Subcutaneous abdominal adipose tissue (tissue), 5 donors: ENCODE results near the gene EHBP1.
A peak's percentile ranks its signal among the peaks of the same experiment; 100 is the strongest.

Source experiments
- H3K27ac ChIP-seq: one replicate; pipeline ENCODE4 v1.7.0; 2013; ENCODE audit warnings: low read depth, mild to moderate bottlenecking, inconsistent platforms, low read length, moderate library complexity
- H3K27me3 ChIP-seq, 5 donors: one replicate each; pipeline ENCODE4 v1.7.0; 2013; ENCODE audit warnings: low read length in 5 of 5, inconsistent platforms in 1 of 5; ENCODE audit not compliant: control insufficient read depth in 5 of 5, insufficient read depth in 4 of 5
- H3K36me3 ChIP-seq, 5 donors: one replicate each; pipeline ENCODE4 v1.7.0; 2013; ENCODE audit warnings: low read length in 5 of 5; ENCODE audit not compliant: control insufficient read depth in 5 of 5, insufficient read depth in 5 of 5
- H3K4me1 ChIP-seq, 5 donors: one replicate each; pipeline ENCODE4 v1.7.0; 2013; ENCODE audit warnings: low read length in 5 of 5, mild to moderate bottlenecking in 3 of 5, moderate library complexity in 1 of 5; ENCODE audit not compliant: control insufficient read depth in 5 of 5, insufficient read depth in 5 of 5
- H3K4me3 ChIP-seq, 5 donors: one replicate each; pipeline ENCODE4 v1.7.0; 2013; ENCODE audit warnings: low read length in 5 of 5, low read depth in 1 of 5
- H3K9ac ChIP-seq, 5 donors: one replicate each; pipeline ENCODE4 v1.7.0; 2013; ENCODE audit warnings: low read length in 5 of 5, mild to moderate bottlenecking in 4 of 5, moderate library complexity in 3 of 5
- H3K9me3 ChIP-seq, 5 donors: one replicate each; pipeline ENCODE4 v1.7.0; 2013; ENCODE audit warnings: low read length in 5 of 5; ENCODE audit not compliant: control insufficient read depth in 5 of 5
- donor health status: healthy.
- donor health status: healthy.
- donor health status: healthy.
- donor health status: healthy.
- donor health status: healthy.

Gene EHBP1

DNA sequence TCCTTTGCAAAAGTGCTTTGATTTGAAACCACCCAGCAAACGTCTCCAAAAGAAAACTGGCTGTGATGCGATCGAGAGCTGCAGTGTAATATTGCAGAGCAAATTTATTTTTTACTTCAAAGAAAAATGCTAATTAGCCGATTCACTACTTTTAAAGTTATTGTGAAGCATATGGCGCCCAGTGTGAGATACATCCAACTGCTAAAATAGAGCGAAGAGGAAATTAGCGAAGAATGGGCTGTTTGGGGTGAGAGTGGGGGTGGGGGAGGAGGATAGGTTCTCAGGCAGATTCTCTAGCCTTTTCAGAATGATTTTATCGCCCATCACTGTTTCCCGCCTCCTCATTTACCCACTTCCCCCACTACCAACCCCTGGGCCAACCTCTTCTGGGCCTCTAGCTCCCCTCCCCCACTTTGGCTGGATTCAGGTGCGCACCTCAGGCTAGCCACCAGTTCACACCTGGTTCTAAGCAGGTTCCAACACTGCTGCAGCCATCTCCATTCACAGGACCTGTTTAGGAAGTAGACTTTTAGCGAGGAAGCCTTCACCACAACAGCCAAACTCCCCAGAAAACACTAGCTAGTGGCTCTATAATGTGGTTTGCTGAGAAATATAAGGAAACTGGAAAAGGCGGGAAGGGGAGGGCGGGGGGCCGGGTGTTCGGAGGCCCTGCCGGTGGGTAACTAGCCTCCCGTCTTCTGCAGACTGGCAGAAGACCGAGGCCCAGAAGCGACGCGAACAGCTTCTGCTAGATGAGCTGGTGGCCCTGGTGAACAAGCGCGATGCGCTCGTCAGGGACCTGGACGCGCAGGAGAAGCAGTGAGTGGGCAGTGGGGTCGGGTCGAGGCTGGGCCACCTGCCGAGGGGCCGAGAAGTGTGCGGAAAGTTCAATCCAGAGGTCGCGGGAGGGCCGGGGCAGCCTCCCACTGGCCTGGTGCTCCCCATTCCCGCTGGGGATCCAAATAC, 339.1 kb downstream of the EHBP1 start:
- Histone ChIP-seq H3K27ac (no peak overlapping the region), H3K4me3 (no peak overlapping the region), H3K27me3 (peaks cover 0 to 25% (median 14%) of the 10 kb centered on the region in 5 donors), H3K9me3 (no peaks in the 10 kb centered on the region), H3K9ac (no peak overlapping the region), H3K36me3 (peaks cover 10 to 26% (median 20%) of the 10 kb centered on the region in 5 donors), H3K4me1 (peaks cover 0 to 25% (median 24%) of the 10 kb centered on the region in 5 donors)

DNA sequence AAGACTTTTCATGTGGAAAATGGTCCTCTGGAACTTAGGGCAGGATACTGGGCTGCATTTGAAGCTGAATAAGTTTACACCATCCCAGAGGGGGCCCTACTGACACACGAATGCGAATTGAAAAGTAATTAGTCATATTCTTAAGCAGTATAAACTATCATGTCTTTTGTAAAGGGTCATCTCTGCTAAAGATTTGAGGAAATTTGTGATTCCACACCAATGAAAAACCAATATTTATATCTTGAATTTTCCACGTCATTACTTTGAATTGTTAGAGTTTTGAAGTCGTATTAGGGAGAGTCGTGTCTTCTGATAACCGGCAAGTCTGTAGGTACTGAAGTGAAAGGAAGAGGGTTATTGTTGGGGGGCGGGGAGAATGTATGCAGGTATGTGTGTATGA, 341.0 kb downstream of the EHBP1 start:
- no peak overlapping the region for H3K27ac ChIP-seq
- H3K27me3 ChIP-seq = peaks cover 2 to 37% (median 21%) of the 10 kb centered on the region in 5 donors
- no peak overlapping the region for H3K9ac ChIP-seq
- H3K36me3 ChIP-seq = peaks cover 10 to 21% (median 20%) of the 10 kb centered on the region in 5 donors
- peaks cover 0 to 43% (median 41%) of the 10 kb centered on the region in 5 donors for H3K4me1 ChIP-seq
- no peak overlapping the region for H3K4me3 ChIP-seq
- H3K9me3 ChIP-seq = no peaks in the 10 kb centered on the region

DNA sequence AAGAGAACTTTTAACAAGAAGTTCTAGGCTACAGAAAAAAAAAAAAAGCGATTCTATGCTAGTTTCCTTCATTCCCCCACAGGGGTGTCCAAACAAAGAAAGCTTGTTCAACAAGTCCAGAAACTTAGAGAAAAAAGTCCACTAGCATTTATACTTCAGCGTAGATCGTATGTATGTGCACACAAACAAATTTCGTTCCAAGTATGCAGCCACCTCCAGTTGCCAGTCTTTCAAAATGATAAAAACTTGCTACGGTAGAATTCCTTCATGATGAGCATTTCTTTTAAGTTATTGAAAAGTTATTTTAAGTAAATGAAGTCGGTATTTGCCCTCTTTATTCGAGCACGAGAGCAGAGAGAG, 341.4 kb downstream of the EHBP1 start:
- peaks cover 0 to 44% (median 41%) of the 10 kb centered on the region in 5 donors for H3K4me1 ChIP-seq
- H3K27me3 ChIP-seq = peaks cover 2 to 37% (median 24%) of the 10 kb centered on the region in 5 donors
- peaks cover 10 to 21% (median 20%) of the 10 kb centered on the region in 5 donors for H3K36me3 ChIP-seq
- H3K9me3 ChIP-seq = no peaks in the 10 kb centered on the region
- H3K9ac ChIP-seq = no peak overlapping the region
- H3K27ac ChIP-seq = no peak overlapping the region
- H3K4me3 ChIP-seq = no peak overlapping the region

DNA sequence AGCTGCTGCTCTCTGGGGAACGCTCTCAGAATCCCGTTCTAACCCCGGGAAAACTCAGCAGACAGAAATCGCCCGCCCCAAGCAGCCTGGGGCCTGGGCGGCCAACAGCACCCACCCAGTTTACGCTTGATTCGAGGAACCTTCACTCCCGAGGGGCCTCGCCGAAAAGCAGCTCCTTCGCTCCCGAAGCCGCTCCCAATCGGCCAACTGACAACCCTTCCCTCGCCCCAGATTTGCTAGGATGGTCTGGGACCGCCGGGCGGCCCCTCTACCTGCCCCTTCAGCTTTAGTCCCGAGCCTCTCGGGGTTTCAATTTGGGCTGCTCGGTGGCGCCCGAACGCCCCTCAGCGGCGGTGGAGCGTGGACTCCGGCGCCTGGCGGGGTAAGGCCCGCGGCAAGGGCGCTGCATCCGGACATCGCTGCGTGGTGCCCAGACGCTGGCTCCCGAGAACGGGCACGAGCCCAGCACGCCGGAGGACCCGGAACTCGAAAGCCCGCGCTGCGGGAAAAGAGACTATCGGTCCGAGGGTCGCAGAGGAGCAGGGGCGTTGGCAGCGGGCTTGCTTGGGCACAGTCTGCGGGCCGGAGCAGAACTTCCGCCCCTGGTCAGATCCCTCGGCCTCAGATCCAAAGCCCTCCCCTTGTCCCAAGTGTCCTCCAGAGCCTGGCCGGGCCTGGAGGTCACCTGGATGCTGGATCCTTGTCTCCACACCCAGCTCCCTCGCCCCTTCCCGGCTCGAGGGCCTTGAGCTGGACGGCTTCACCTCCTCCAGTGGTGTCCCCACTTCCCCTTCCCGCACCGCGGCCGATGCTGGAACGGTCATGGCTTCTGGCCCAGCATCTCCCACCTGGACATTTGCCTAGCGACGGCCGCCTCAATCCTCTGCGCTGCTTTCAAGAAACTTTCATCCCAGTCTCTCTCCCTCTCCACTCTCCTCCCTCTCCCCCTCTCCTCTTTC, 342.1 kb downstream of the EHBP1 start:
- H3K27ac ChIP-seq = no peak overlapping the region
- H3K9me3 ChIP-seq = no peaks in the 10 kb centered on the region
- no peak overlapping the region for H3K9ac ChIP-seq
- peaks cover 0 to 47% (median 41%) of the 10 kb centered on the region in 5 donors for H3K4me1 ChIP-seq
- H3K36me3 ChIP-seq = peaks cover 10 to 21% (median 20%) of the 10 kb centered on the region in 5 donors
- peak overlapping the region in 2 of 5 donors; percentile 14 to 33 for H3K4me3 ChIP-seq
- peaks cover 2 to 41% (median 29%) of the 10 kb centered on the region in 5 donors for H3K27me3 ChIP-seq

DNA sequence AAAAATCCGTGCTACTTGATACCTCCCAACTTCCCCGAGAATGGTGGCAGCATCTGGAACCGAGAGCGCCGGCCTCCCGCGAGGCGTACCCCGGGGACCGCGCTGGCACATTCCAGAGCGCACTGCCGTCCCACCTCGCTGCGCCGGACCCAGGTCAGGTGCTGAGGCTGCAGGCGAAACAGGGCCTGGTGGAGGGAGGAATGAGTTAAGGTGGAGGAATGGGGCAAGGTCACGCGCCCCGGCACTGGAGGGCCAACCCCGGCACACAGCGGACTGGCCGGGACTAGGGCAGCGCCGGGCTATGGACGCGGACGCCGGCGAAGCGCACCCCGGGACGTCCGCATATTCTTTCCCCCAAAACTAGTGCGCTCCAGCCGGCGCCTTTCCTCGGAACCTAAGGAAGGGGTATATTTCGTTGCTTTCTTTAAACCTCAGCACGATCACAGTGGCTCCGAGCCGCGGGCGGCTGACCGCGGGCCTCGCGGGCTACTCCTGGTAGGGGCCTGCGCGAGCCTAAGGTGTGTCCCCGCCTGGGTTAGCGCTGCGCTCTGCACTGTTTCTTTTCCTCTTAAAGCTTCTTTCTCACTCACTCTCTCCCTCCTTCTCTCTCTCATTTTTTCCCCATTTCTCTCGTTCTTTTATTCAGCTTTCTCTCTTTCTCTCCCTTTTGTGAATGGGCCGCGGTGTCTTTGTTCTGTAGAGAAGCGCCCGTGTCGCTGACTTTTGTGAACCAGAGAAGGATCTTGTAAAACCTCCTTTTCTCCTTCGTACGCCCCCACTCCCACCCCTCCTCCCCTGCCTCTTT, 343.1 kb downstream of the EHBP1 start:
- H3K36me3 ChIP-seq = peaks cover 10 to 21% (median 19%) of the 10 kb centered on the region in 5 donors
- peak overlapping the region in 2 of 5 donors; percentile 33 to 37 for H3K4me3 ChIP-seq
- no peak overlapping the region for H3K9ac ChIP-seq
- H3K9me3 ChIP-seq = no peaks in the 10 kb centered on the region
- H3K27ac ChIP-seq = no peak overlapping the region
- H3K27me3 ChIP-seq = peaks cover 6 to 51% (median 39%) of the 10 kb centered on the region in 5 donors
- peaks cover 0 to 54% (median 41%) of the 10 kb centered on the region in 5 donors for H3K4me1 ChIP-seq

DNA sequence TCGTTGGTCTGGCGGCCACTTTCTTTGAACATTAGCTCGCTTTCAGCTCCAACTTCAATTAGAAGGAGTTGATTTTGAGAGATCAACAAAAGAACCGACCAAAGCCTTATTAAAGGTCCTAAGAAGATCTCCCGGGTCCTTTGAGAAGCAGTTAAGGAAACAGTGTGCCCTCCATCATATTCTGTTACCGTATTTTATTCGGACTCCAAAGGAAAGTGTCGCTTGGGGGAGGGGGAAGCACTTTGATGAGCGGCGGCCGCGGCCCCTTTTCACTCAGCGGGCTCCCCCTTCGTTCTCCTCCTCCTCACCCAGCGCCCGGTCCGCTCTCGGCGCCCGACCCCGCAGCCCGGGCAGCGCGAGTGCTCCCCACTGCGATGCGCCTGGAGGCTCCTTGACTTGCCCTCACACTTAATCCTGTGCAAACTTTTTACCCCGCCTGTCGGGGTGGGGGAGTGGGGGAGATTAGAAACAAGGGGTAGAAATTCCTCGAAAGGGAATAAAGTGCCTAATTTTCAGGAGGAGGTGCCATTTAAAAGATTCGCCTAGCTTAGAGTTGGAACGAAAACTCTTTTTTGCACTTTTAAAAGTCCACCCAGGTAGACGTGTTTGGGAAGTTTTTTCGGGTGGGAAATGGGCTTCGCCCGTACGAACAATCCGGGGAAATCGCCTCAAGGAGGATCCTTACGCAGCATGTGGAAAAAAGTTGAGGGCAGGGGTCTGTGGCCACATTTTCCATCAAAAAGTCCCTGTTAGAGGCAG, 343.9 kb downstream of the EHBP1 start:
- H3K27me3 ChIP-seq = peaks cover 12 to 57% (median 47%) of the 10 kb centered on the region in 5 donors
- H3K4me3 ChIP-seq = peak overlapping the region; percentile 53 to 72 (median 60)
- no peaks in the 10 kb centered on the region for H3K9me3 ChIP-seq
- peaks cover 0 to 62% (median 47%) of the 10 kb centered on the region in 5 donors for H3K4me1 ChIP-seq
- peak overlapping the region in 1 of 5 donors; percentile 6 for H3K9ac ChIP-seq
- H3K27ac ChIP-seq = no peak overlapping the region
- H3K36me3 ChIP-seq = peaks cover 10 to 21% (median 18%) of the 10 kb centered on the region in 5 donors

DNA sequence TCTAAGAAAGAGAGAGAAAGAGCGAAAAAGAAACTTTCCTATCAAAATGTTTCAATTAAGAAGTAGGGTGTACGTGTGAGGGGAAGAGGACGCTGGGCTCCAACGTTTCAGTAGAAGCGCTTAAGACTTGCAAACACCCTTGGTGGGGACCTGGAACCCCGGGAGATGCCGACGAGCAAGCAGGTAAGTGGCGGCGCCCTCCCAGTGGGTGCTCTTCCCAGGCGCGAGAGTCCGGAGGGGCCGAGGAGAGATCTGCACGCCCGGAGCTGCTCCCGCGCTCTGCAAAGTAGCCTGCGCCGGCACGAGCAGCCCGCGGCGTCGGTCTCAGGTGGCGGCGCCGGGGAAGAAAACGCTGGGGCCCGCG, 344.4 kb downstream of the EHBP1 start:
- Histone ChIP-seq H3K36me3 (peaks cover 8 to 17% (median 13%) of the 10 kb centered on the region in 5 donors), H3K27ac (no peak overlapping the region), H3K4me3 (peak overlapping the region; percentile 53 to 72 (median 60)), H3K9ac (peak overlapping the region in 1 of 5 donors; percentile 6), H3K4me1 (peaks cover 0 to 67% (median 50%) of the 10 kb centered on the region in 5 donors), H3K27me3 (peaks cover 18 to 58% (median 53%) of the 10 kb centered on the region in 5 donors), H3K9me3 (no peaks in the 10 kb centered on the region)

DNA sequence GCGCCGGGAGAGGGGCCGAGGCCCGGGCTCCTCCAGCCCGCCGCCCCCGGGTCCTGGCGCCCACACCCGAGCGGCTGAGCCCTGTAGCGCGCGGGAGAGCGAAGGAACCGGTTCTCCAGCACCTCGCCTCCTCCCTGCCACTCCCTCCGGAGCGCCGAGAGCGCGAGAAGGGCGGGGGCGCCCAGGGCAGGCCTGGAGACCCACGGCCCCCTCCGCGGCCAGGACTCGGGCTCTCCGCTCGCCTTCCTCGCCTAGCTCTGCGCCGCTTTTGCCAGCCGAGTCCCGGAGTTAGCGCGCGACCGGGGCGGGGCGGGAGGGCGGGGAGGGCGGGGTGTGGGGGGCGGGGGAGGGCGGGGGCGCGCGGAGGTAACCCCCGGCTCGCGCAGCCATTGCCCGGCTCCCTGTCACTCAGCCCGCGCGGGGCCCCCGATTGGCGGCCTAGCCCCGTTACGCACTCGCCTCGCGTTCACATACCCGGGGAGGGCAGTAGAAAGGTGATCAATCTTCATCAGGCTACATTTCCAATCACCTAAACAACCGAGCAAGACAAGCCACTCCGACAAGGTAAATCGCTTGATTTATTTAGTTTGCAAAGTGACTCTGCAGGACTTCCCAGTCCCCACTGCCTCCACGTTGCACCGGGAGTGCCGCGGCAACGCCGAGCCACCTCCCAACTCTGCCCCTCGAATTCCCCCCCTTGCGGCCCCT, 345.0 kb downstream of the EHBP1 start, which contains the start of gene OTX1:
Gene OTX1 (plus strand): TSS at position 497 of the 708 bp plus-strand sequence. CDS start 2,161 bp downstream, outside the sequence.
- peak within 1 kb of the TSS; percentile 57 to 82 (median 64) for H3K4me3 ChIP-seq
- peaks cover 0 to under 1% (median 0%) of the 10 kb centered on the region in 5 donors for H3K9me3 ChIP-seq
- H3K4me1 ChIP-seq = peaks cover 0 to 73% (median 56%) of the 10 kb centered on the region in 5 donors
- H3K27ac ChIP-seq = no peak within 1 kb of the TSS
- peak within 1 kb of the TSS in 3 of 5 donors; percentile 6 to 48 (median 35) for H3K9ac ChIP-seq
- peaks cover 23 to 63% (median 58%) of the 10 kb centered on the region in 5 donors for H3K27me3 ChIP-seq
- H3K36me3 ChIP-seq = peaks cover 4 to 12% (median 11%) of the 10 kb centered on the region in 5 donors
